ENCODE measurements around the gene FBP2.
"Not testable (repeated sequence)": the region's sequence is repeated elsewhere in the genome, so short reads cannot be mapped to it uniquely, and the experiment has no call there.

FBP2 gene

GRCh38 chr9:94603259-94604160 is 9.9 kb upstream of the FBP2 start:
- no peak for FAIRE-seq

- FAIRE-seq, result no peak
Observed at GRCh38 chr9:94602666-94603065, 9.0 kb upstream of the FBP2 start.

DNA sequence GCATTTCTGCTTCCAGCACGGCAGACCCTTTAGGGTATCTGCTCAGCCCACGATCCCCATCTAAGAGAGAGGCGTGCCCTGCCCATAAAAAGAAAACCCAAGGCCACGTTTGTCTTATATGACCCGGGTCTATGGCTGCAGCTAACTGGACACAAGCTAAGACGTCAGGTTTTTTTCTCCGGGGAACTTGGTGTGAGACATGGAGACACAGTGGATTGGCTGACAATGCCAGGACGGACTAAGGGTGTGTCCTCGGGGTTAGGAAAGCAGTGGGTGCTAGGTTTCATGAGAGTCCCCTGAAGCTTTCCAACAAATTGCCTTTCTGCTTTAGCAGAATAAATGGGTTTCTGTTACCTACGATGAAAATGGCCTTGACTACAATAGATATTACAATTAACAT is 7.1 kb upstream of the FBP2 start:
- no peak for FAIRE-seq

- FAIRE-seq, result no peak
Observed at GRCh38 chr9:94600258-94600657, 6.6 kb upstream of the FBP2 start.

DNA sequence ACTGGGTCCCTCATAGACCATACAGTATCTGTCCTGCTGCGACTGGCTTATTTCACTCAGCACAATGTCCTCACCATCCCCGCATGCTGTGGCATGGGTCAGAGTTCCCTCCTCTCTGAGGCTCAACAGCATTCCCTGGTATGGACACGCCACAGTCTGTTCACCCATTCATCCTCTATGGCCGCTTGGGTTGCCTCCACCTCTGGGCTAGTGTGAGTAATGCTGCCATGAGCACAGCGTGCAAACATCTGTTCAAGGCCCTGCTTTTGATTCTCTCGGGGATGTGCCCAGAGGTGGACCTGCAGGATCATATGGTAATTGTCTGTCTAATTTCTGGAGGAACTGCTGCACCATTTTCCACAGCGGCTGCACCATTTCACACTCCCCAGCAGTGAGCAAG is 5.5 kb upstream of the FBP2 start:
- FAIRE-seq, result no peak

DNA sequence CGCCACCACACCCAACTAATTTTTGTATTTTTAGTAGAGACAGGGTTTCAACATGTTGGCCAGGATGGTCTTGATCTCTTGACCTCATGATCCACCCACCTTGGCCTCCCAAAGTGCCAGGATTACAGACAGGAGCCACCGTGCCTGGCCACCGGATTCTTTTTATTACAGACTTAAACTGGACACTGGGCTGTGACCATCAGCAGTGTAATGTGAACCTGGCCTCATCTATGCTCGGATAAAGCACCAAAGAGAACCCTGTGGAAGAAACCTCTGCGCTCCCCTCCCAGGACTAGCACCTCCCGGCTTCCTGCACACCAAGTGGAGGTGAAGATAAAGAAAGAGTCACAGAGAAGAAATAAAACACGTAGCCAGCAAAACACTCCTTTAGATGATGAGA is 941 bp downstream of the FBP2 start:
- FAIRE-seq, result not testable (repeated sequence)

DNA sequence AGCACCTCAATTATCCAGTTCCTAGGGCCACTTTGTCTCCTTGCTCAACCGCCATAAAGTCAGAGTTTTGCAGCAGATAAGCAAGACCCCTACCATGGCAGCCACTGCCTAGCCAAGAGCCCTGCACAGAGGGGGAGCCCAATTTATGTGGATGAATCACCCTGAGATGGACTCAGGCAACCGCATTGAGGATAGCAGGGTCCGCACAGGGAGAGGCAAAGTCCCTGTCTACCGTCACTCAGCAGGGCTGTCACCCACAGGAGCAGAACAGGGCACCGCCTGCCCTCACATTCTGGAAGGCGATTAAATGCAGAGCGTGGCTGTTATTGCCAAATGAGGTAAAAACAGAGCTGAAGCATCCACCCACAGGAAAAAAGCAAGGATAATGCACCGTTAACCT is 1.7 kb downstream of the FBP2 start:
- FAIRE-seq, result no peak

DNA sequence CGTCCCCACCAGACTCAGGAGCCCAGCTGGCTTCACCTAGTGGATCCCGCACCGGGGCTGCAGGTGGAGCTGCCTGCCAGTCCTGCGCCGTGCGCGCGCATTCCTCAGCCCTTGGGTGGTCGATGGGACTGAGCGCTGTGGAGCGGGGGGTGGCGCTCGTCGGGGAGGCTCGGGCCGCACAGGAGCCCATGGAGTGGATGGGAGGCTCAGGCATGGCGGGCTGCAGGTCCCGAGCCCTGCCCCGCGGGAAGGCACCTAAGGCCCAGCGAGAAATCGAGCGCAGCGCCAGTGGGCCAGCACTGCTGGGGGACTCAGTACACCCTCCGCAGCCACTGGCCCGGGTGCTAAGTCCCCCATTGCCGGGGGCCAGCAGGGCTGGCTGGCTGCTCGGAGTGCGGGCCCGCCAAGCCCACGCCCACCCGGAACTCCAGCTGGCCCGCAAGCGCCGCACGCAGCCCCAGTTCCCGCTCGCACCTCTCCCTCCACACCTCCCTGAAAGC is 2.5 kb downstream of the FBP2 start:
- FAIRE-seq, result not testable (repeated sequence)

- no peak for FAIRE-seq
Observed at GRCh38 chr9:94588681-94589080, 4.9 kb downstream of the FBP2 start.

DNA sequence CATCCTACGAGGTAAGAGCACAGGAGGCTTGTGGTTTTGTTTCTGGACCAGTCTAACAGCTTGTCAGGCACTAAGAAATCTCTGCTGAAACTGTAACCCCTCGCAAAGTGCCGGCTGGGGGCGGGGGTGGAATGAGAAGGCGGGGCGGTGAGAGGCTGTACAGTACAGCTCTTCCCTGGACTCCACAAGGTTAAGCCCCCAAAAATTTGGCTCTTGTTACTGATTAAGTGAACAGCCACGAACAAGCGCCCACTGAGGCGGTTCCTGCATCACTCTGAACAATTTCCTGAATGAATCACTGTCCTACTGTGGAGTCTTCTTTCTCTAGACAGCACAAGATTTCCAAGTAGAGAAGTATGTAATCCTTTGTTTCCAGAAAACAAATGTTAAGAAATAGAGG is 6.8 kb downstream of the FBP2 start:
- FAIRE-seq, result no peak

DNA sequence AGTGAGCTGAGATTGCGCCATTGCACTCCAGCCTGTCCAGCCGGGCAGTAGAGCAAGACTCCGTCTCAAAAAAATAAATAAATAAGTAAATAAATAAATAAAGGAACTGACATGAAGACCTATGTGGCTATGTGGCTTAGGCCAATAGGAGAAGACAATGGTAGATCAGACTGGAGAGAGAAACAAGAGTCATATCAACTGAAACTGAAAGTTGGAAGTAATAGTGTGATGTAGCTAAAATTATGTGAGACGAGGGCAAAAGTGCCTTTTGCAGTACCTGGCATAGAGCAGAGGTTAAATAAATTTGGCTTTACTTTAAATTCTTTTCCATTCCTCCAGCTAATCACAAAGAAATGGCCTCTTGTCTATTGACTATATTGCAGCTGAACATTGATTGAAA is 7.3 kb downstream of the FBP2 start:
- no peak for FAIRE-seq

DNA sequence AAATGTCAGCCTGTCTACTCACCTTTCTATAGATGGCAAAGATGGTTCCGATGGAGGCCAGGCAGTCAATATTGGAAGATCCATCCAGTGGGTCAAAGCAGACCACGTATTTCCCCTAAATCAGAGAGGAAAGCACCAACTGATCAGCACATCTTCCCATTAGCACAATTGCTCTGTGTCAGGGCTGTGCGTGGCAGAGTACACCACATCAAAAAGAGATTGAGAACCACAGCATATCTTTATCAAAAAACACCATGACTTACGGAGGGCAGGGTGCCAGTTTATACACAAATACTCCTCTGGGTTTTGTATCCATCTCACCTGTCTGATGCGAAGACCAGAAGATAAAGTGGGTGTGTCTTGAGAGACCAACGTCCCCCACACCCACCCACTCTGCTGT is 9.1 kb downstream of the FBP2 start:
- FAIRE-seq, result no peak

GRCh38 chr9:94581728-94582127 is 11.9 kb downstream of the FBP2 start:
- FAIRE-seq, result no peak

DNA sequence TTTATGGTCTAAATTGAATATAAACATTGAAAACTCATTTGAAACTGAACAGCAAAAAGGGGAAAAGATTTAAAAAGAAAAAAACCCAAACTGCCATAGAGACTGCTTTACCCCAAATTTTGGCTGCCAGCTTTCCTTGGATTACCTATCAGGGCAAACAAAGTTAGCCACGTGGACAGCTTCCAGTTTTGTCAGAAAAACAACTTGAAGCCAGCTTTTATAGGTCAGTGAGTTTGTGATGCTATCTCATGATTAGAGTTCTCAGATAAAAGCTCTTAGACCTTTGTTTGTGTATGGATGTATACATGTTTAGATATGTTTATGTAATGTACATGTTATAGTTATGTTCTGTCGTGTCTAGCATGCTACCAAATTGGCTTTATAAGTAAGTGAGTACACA is 16.1 kb downstream of the FBP2 start:
- no peak for FAIRE-seq

DNA sequence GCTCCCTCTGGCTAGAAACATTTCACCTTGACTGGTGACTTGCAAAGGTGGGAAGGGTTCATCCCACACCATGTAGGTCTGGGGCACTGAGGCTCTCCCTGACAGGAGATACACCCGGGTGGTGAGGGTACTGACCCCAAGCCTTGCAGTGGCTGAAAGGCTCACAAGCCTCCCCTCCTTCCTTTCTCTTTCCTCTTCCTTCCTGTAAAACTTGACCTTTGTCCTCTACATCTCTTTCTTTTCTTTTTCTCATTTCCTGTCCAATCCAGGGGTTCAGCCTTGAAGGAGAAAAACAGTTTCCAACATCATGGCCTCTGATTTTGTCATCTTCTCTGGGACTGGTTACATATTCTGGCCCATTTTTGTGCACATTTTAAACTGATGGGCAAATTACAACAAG is 16.6 kb downstream of the FBP2 start:
- FAIRE-seq, result no peak

GRCh38 chr9:94576131-94576530 is 17.5 kb downstream of the FBP2 start:
- no peak for FAIRE-seq

GRCh38 chr9:94568972-94569712 is 24.5 kb downstream of the FBP2 start:
- no peak for FAIRE-seq

DNA sequence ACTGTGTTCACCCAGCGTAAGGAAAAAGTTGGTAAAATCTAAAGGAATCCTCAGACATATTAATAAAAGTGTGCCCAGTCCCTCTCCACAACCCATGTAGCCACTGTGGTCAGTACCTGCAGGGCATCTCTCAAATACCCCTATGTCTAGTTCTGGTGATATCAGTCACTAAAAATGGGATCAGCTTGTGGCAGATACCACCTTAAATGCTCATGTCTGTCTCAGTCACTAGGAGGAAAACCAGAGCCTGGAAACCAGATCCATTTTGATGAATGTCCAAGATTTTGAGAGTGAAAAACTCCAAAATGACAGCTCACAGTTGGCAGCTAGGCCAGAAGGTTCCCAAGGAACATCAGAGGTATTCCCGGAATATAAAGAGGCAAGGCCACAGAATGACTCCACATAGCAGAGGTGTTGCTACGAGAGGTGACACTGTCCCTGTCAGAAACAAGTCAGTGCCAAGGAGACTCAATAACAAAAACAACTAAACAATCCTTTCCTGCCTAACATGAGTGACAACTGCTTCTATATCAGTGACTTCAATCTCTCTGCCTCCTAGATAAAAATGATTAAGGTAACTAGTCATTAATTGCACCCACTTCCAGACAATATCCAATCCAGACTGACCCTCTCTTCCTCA is 25.3 kb downstream of the FBP2 start:
- no peak for FAIRE-seq

DNA sequence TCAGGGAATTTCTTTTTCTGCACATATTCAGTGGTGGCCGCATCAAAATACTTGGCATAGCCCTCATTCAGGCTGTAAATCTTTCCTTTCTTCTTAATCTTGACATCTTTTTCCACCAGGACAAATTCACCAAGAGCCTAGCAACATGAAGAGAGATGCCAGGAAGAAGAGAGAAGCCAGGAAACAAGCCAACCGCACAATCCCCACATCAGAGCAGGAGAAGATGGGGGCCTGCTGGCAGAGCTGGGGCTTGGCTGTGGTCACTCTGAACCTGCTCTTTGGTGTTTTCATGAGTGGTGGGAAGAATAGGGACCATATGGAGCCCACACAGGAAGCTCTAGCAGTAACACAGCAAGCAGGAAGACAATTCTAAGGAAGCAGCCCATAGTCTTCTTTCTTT is 26.4 kb downstream of the FBP2 start:
- FAIRE-seq, result no peak

DNA sequence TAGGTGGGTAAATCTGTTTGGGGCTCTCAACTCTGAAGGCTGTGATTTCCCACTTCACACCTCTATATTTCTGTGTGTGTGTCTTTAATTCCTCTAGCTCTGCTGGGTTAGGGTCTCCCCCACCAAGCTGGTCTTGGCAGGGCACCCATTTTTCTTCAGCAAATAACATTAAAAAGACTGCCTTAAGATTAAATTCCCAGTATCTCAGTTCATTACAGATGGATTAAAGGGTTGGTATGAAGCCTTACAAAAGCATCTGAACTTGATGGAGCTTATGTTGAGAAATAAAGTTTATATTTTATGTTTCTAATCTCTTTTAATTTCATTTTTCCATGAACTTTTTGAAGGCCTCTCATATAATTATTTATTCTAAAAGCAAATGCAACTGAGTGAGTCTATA is 27.1 kb downstream of the FBP2 start:
- FAIRE-seq, result no peak

GRCh38 chr9:94564279-94564678 is 29.3 kb downstream of the FBP2 start:
- FAIRE-seq, result not testable (repeated sequence)

DNA sequence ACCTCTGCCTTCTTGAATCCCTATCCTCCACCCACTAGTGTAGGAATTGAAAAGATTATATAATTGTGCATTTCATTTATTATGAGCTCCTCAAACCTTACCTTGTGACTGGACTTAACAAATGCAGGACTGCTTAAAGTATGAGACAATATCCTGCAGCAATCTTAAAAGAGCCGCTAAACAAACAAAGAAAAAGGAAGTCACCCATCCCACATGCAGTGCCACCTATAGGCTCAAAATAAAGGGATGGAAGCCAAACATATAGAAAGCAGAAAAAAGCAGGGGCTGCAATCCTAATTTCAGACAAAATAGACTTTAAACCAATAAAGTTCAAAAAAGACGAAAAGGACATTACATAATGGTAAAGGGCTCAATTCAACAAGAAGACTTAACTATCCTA is 30.1 kb downstream of the FBP2 start:
- no peak for FAIRE-seq

GRCh38 chr9:94560237-94560636 is 33.4 kb downstream of the FBP2 start:
- no peak for FAIRE-seq

- no peak for FAIRE-seq
Observed at GRCh38 chr9:94557376-94557775, 36.2 kb downstream of the FBP2 start.

All from TTC549 (cell line).